HG03175 (cell line): Measurements from ENCODE around the gene CRCP.
"Not testable (repeated sequence)": the region's sequence is repeated elsewhere in the genome, so short reads cannot be mapped to it uniquely, and the experiment has no call there.

Source experiments
- ATAC-seq: cut with Tn5 transposase; IDR thresholded peaks from one replicate; pipeline ENCODE4 v1.9.1; 2021; ENCODE audit warnings: mild to moderate bottlenecking, moderate library complexity; ENCODE audit not compliant: unreplicated experiment

CRCP gene

DNA sequence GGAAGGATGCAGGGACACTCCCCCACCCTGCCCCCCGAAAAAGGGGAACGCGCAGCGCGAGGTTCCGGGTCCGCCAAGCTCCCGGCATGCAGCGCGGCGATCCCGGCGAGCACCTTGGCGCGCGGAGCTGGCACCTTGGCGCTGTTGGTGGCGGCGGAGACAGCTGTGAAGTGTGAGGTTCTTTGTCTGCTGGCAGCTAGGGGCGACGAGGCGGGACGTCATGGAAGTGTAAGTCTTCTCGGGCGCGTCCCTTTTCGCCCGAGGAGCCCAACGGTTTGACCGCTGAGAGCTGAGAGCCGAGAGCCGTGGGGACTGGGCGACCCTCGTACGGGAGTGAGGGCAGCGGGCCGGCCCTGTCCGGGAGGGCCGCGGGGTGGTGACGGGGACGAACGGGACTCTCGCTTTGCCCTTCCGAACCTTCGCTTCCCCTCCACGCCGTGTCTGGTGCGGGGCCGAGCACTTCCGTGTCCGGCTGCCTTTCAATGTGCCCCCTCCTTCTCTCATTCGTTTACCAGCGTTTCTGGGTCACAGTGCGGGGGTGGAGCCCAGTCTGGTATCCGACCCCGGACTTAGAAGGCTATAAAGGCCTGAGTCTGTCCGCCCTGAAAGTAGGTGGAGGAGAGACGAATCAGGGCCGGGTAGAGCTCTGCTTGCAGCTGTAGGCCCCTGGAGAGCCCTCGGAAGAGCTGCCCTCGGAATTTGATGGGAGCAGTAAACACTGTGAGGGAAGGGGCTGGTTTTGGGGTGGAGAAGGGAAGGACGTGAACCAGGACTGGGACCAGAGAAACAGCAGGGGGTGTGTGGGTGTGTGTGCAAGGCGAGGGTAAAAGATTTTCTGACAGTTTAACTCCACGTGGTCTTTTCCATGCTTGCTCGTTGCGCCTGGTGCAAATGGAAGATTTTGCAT is at the start of gene CRCP:
Gene CRCP, plus strand, starts transcription at position 105 of the 907 bp plus-strand sequence. Its CDS starts 116 bp downstream, at position 221.
- ATAC-seq: peak; percentile 90

GRCh38 chr7:66069732-66070131 is 44.9 kb upstream of the CRCP start:
- ATAC-seq: no peak

GRCh38 chr7:66070222-66070621 is 44.4 kb upstream of the CRCP start:
- no peak for ATAC-seq

DNA sequence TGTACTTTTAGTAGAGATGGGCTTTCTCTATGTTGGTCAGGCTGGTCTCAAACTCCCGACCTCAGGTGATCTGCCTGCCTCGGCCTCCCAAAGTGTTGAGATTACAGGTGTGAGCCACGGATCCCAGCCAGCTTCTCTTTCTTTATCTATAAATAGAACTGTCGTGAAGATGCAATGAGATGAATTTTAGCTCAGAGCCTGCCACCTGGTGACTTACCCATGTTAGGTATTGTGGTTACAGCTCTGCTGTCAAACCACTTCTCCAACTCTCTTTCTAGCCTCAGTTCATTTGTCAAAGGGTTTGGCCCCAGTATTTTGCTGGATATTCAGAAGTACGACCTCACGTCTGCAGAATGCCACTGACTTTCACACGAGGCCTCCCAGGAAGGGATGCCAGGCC is 42.4 kb upstream of the CRCP start:
- ATAC-seq: not testable (repeated sequence)

DNA sequence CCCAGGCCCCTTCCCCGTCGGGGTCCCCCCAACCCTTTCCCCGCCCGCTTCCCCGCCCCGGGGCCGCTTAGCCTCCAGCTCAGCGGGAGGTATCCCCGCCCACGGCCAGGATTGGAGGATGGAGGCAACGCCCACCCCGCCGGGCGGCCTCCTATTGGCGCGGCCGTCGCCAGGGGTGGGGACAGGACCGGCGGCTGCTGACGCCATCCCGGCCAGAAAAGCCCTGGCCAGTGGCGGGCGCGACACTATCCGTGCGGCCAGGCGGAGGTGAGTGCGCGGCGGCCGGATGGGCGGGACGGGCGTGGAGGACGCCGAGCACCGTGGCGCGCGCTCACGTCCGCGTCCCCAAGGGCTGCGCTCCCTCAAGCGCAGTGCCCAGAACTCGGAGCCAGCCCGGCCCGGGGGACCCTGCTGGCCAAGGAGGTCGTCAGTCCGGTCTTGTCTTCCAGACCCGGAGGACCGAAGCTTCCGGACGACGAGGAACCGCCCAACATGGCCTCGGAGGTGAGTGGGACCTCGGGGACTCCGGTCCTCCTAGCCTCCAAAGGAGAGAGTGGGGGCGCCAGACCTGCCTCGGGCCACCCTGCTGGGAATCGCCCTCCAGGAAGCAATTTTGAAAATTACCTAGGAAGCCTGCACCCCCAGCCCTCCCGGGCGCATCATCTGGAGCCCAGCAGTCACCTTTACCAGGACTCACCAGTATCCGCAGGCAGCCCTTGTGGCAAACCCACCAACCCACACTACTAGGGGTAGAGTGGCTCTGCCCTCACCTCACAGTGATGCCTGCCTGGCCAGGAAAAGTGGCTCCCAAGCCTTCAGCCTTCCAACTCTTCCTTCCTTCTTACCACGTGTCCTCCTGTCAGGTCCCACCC is 38.8 kb upstream of the CRCP start, which contains the start of gene ASL:
Gene ASL, plus strand, starts transcription at position 230 of the 872 bp plus-strand sequence. Its CDS starts 263 bp downstream, at position 493.
- ATAC-seq: peak; percentile 98

DNA sequence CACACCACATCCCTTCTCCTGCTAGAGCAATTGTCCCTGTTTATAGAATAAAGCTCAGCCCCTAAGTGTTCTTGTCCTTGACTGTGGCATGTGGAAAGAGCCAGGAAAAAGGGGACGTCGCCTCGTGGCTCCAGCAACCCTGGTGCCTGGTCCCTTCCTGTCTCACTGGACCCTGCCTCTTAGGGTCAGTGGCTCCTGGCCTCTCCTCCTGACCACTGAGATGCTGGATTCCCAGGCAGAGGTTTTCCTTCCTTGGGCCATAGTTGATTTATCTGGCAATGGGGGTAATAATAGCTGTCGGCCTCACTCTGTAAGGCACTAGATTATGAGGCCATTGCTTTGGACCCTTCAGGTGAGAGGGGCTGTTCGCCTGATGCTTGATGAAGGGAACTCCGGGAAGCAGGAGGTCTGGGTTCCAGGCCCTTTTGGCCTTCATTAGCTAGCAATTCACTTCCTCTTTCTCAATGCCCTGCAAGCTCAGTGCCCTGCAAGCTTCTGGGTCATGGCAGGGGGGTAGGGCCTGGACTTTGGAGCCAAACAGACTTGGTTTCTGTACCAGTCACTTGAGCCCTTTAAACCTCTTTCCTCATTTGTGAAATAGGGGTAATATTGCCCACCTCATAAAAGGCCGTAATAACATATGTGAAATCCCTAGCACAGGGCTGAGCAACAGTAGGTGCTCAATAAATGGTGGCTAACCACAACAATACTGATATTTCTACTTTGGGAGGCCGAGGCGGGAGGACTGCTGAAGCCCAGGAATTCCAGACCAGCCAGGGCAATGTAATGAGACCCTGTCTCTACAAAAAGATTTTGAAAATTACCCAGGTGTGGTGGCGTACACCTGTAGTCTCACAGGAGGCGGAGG is 38.0 kb upstream of the CRCP start:
- ATAC-seq: no peak

GRCh38 chr7:66078067-66078466 is 36.6 kb upstream of the CRCP start:
- ATAC-seq: no peak

DNA sequence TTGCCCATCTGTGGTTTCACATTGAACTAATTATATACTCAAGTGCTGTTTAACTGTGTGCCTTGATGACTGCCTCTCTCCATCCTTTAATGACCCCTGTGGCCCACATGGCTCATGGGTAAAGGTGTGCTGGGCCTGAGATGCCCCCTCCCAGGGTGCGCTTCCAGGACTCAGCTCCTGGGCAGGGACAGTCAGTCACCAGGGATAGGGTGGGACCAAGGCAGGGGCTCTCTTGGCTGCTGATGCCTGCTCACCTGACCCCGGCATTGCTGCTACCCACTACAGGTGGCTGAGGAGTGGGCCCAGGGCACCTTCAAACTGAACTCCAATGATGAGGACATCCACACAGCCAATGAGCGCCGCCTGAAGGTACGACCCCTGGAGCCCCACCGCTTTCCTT is 32.6 kb upstream of the CRCP start:
- ATAC-seq: no peak

DNA sequence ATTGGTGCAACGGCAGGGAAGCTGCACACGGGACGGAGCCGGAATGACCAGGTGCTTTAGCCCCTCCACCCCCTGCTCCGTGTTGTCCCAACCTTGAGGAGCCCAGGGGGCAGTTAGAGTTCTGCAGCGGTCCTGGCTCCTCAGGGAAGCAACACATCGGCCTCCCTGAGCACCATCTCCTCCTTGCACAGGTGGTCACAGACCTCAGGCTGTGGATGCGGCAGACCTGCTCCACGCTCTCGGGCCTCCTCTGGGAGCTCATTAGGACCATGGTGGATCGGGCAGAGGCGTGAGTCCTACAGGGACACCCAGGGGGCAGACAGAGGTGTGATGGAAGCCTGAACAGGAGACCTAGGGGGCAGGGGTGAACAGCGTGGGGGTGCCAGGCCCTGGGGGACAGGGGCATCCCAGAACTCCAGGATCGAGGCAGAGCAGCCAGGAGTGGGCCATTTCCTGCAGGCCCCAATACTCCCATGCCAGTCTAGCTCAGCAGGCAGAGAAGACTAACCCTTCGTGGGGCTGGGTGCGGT is 31.7 kb upstream of the CRCP start:
- no peak for ATAC-seq

- no peak for ATAC-seq
Observed at GRCh38 chr7:66083677-66084076, 31.0 kb upstream of the CRCP start.

GRCh38 chr7:66088861-66089838 is 25.5 kb upstream of the CRCP start:
- no peak for ATAC-seq

DNA sequence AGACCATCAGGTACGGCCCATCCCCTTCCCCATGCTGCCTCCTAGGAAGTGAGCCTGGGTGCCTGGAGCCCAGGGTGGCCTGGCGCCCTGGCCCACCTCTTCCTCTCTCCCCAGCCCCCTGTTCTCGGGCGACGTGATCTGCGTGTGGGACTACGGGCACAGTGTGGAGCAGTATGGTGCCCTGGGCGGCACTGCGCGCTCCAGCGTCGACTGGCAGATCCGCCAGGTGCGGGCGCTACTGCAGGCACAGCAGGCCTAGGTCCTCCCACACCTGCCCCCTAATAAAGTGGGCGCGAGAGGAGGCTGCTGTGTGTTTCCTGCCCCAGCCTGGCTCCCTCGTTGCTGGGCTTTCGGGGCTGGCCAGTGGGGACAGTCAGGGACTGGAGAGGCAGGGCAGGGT is 22.0 kb upstream of the CRCP start:
- no peak for ATAC-seq

- no peak for ATAC-seq
Observed at GRCh38 chr7:66095010-66095409, 19.6 kb upstream of the CRCP start.

GRCh38 chr7:66099232-66099550 is 15.5 kb upstream of the CRCP start:
- ATAC-seq: no peak

DNA sequence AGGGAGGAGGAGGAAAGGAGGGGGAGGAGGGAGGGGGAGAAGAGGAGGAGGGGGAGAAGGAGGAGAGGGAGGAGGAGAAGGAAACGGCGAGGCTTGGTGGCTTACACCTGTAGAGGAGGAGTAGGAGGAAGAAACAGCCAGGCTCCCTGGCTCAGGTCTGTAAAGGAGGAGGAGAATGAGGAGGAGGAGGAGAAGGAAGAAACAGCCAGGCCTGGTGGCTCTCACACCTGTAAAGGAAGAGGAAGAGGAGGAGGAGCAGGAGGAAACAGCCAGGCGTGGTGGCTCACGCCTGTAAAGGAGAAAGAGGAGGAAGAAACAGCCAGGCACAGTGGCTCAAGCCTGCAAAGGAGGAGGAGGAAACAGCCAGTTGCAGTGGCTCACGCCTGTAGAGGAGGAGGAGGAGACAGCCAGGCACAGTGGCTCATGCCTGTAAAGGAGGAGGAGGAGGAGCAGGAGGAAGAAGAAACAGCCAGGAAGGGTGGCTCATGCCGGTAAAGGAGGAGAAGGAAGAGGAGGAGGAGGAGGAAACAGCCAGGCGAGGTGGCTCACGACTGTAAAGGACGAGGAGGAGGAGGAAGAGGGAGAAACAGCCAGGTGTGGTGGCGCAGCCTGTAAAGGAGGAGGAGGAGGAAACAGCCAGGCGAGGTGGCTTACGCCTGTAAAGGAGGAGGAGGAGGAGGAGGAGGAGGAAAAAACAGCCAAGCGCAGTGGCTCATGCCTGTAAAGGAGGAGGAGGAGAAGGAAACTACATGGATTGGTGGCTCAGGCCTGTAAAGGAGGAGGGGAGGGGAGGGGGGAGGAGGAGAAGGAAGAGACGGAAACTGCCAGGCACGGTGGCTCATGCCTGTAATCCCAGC is 14.9 kb upstream of the CRCP start:
- peak; percentile 84 for ATAC-seq

DNA sequence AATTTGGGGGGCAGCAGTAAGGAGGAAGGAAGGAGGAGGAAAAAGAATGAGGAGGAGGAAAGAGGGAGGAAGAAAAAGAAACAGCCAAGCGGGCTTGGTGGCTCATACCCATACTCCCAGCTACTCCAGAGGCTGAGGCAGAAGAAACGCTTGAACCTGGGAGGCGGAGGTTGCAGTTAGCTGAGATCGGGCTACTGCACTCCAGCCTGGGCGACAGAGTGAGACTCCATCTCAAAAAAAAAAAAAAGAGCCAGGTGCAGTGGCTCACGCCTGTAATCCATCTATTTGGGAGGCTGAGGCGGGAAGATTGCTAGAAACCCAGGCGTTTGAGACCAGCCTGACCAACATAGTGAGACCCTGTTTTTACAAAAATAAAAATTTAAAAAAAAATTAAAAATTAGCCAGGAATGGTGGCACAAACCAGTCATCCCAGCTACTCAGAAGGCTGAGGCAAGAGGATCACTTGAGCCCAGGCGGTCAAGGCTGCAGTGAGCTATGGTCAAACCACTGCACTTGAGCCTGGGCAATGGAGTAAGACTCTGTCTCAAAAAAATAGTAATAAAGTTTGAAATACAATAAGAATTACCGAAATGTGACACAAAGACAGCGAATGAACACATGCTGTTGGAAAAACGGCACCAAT is 14.1 kb upstream of the CRCP start:
- no peak for ATAC-seq

- not testable (repeated sequence) for ATAC-seq
Observed at GRCh38 chr7:66102168-66102567, 12.5 kb upstream of the CRCP start.

DNA sequence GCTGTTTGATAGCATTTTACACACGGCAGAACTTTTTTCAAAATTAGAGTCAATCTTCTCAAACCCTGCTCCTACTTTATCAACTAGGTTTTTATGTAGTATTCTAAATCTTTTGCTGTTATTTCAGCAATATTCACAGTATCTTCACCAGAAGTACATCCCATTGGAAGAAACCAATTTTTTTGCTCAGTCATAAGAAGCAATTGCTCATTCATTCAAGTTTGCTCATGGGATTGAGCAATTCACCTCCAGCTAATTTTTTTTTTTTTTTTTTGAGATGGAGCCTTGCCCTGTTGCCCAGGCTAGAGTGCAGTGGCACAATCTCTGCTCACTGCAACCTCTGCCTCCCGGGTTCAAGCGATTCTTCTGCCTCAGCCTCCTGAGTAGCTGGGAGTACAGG is 10.7 kb upstream of the CRCP start:
- not testable (repeated sequence) for ATAC-seq
